Ectodermal cell (in vitro differentiated cells): Measurements from ENCODE around the gene SDK1.

ENCODE experiments used
- H3K27ac ChIP-seq: 2 replicates; pipeline ENCODE4 v1.7.0; 2013; ENCODE audit warnings: mild to moderate bottlenecking, low read depth, low read length; ENCODE audit not compliant: insufficient read depth, poor library complexity, severe bottlenecking
- H3K27me3 ChIP-seq: 2 replicates; pipeline ENCODE4 v1.7.0; 2013; ENCODE audit warnings: mild to moderate bottlenecking, low read length; ENCODE audit not compliant: insufficient read depth, control insufficient read depth, poor library complexity, severe bottlenecking
- H3K36me3 ChIP-seq: one replicate; pipeline ENCODE4 v1.7.0; 2013; ENCODE audit warnings: low read length; ENCODE audit not compliant: control insufficient read depth, insufficient read depth
- H3K4me1 ChIP-seq: one replicate; pipeline ENCODE4 v1.7.0; 2013; ENCODE audit warnings: low read length; ENCODE audit not compliant: control insufficient read depth, insufficient read depth
- H3K4me3 ChIP-seq: 2 replicates; pipeline ENCODE4 v1.7.0; 2013; ENCODE audit warnings: low read depth, low read length, control low read depth; ENCODE audit not compliant: insufficient read depth
- H3K9me3 ChIP-seq: 2 replicates; pipeline ENCODE4 v1.7.0; 2013; ENCODE audit warnings: mild to moderate bottlenecking, low read length, moderate library complexity; ENCODE audit not compliant: control insufficient read depth
- WGBS, 2 experiments: methylation state at CpG; one replicate each; pipeline ENCODE4 v1.1.7; 2013; ENCODE audit warnings: missing lambda C conversion rate in 2 of 2; 5-methylcytosine and 5-hydroxymethylcytosine counted together

Gene SDK1

GRCh38 chr7:4172883-4173282 is 871.8 kb downstream of the SDK1 start:
- no peak overlapping the region for H3K27ac ChIP-seq
- H3K4me3 ChIP-seq: no peak overlapping the region
- no peaks in the 10 kb centered on the region for H3K9me3 ChIP-seq
- H3K27me3 ChIP-seq: no peaks in the 10 kb centered on the region
- peaks cover 3% of the 10 kb centered on the region for H3K4me1 ChIP-seq
- no peaks in the 10 kb centered on the region for H3K36me3 ChIP-seq
- 94 to 95% methylated on average over 12 of the region's 12 CpGs for WGBS, 2 experiments

- no peaks in the 10 kb centered on the region for H3K9me3 ChIP-seq
- H3K27ac ChIP-seq: no peak overlapping the region
- no peak overlapping the region for H3K4me3 ChIP-seq
- 90 to 94% methylated on average over 9 of the region's 9 CpGs for WGBS, 2 experiments
- no peaks in the 10 kb centered on the region for H3K36me3 ChIP-seq
- H3K4me1 ChIP-seq: peaks cover 3% of the 10 kb centered on the region
- no peaks in the 10 kb centered on the region for H3K27me3 ChIP-seq
Observed at GRCh38 chr7:4173615-4174014, 872.6 kb downstream of the SDK1 start.

GRCh38 chr7:4174016-4174415 is 873.0 kb downstream of the SDK1 start:
- Histone ChIP-seq H3K27me3 (no peaks in the 10 kb centered on the region), H3K27ac (no peak overlapping the region), H3K36me3 (no peaks in the 10 kb centered on the region), H3K9me3 (no peaks in the 10 kb centered on the region), H3K4me1 (no peaks in the 10 kb centered on the region), H3K4me3 (no peak overlapping the region)
- WGBS, 2 experiments: 93 to 94% methylated on average over 8 of the region's 8 CpGs

GRCh38 chr7:4174451-4174850 is 873.4 kb downstream of the SDK1 start:
- H3K4me1 ChIP-seq: no peaks in the 10 kb centered on the region

GRCh38 chr7:4174884-4175283 is 873.8 kb downstream of the SDK1 start:
- H3K4me1 ChIP-seq: no peaks in the 10 kb centered on the region
- H3K27me3 ChIP-seq: no peaks in the 10 kb centered on the region
- no peak overlapping the region for H3K4me3 ChIP-seq
- WGBS, 2 experiments: 95 to 96% methylated on average over 18 of the region's 18 CpGs
- H3K9me3 ChIP-seq: no peaks in the 10 kb centered on the region
- no peaks in the 10 kb centered on the region for H3K36me3 ChIP-seq
- no peak overlapping the region for H3K27ac ChIP-seq

More at GRCh38 chr7:4174451-4174850, 873.4 kb downstream of the SDK1 start:
- WGBS, 2 experiments: 94 to 96% methylated on average over 11 of the region's 11 CpGs
- no peaks in the 10 kb centered on the region for H3K27me3 ChIP-seq
- H3K36me3 ChIP-seq: no peaks in the 10 kb centered on the region
- H3K9me3 ChIP-seq: no peaks in the 10 kb centered on the region
- no peak overlapping the region for H3K4me3 ChIP-seq
- no peak overlapping the region for H3K27ac ChIP-seq

GRCh38 chr7:4175346-4175973 is 874.4 kb downstream of the SDK1 start:
- Histone ChIP-seq H3K27me3 (no peaks in the 10 kb centered on the region), H3K4me3 (no peak overlapping the region), H3K9me3 (no peaks in the 10 kb centered on the region), H3K36me3 (no peaks in the 10 kb centered on the region), H3K4me1 (no peaks in the 10 kb centered on the region), H3K27ac (no peak overlapping the region)
- WGBS, 2 experiments: 95% methylated on average over 34 of the region's 34 CpGs

- no peaks in the 10 kb centered on the region for H3K9me3 ChIP-seq
- no peaks in the 10 kb centered on the region for H3K4me1 ChIP-seq
- H3K4me3 ChIP-seq: no peak overlapping the region
- 93 to 94% methylated on average over 6 of the region's 6 CpGs for WGBS, 2 experiments
- no peak overlapping the region for H3K27ac ChIP-seq
- H3K27me3 ChIP-seq: no peaks in the 10 kb centered on the region
- no peaks in the 10 kb centered on the region for H3K36me3 ChIP-seq
Observed at GRCh38 chr7:4177001-4177400, 875.9 kb downstream of the SDK1 start.

- no peaks in the 10 kb centered on the region for H3K9me3 ChIP-seq
- WGBS, 2 experiments: 96% methylated on average over 16 of the region's 16 CpGs
- no peak overlapping the region for H3K4me3 ChIP-seq
- no peaks in the 10 kb centered on the region for H3K4me1 ChIP-seq
- no peak overlapping the region for H3K27ac ChIP-seq
- no peaks in the 10 kb centered on the region for H3K27me3 ChIP-seq
- H3K36me3 ChIP-seq: no peaks in the 10 kb centered on the region
Observed at GRCh38 chr7:4178416-4178815, 877.4 kb downstream of the SDK1 start.

GRCh38 chr7:4178916-4179687 is 878.0 kb downstream of the SDK1 start:
- no peaks in the 10 kb centered on the region for H3K4me1 ChIP-seq
- no peaks in the 10 kb centered on the region for H3K27me3 ChIP-seq
- no peak overlapping the region for H3K4me3 ChIP-seq
- H3K9me3 ChIP-seq: no peaks in the 10 kb centered on the region
- H3K36me3 ChIP-seq: no peaks in the 10 kb centered on the region
- WGBS, 2 experiments: 90 to 91% methylated on average over 23 of the region's 23 CpGs
- no peak overlapping the region for H3K27ac ChIP-seq

- 91 to 92% methylated on average over 24 of the region's 24 CpGs for WGBS, 2 experiments
Observed at GRCh38 chr7:4179688-4180380, 878.8 kb downstream of the SDK1 start.

More at GRCh38 chr7:4179688-4180380, 878.8 kb downstream of the SDK1 start:
- Histone ChIP-seq H3K9me3 (no peaks in the 10 kb centered on the region), H3K27me3 (no peaks in the 10 kb centered on the region), H3K36me3 (no peaks in the 10 kb centered on the region), H3K4me1 (no peaks in the 10 kb centered on the region), H3K27ac (no peak overlapping the region), H3K4me3 (no peak overlapping the region)
